Fibroblast of peridontal ligament (primary cell): ENCODE data around the gene SYNGR1.

Source experiments
- DNase-seq: peaks from one replicate; pipeline ENCODE4 v3.0.0-alpha.2; 2010; ENCODE audit errors: extremely low read depth

SYNGR1 gene

GRCh38 chr22:39429186-39429585 lies 79.4 kb downstream of the SYNGR1 start:
- DNase-seq, result no peak

GRCh38 chr22:39429916-39430575 lies 80.3 kb downstream of the SYNGR1 start:
- DNase-seq, result no peak

- no peak for DNase-seq
These were observed 80.9 kb downstream of the SYNGR1 start for GRCh38 chr22:39430576-39431150.

- no peak for DNase-seq
These were observed 81.5 kb downstream of the SYNGR1 start for GRCh38 chr22:39431216-39431801.

GRCh38 chr22:39431821-39432251 lies 82.0 kb downstream of the SYNGR1 start:
- no peak for DNase-seq

GRCh38 chr22:39432361-39432811 lies 82.6 kb downstream of the SYNGR1 start:
- no peak for DNase-seq

GRCh38 chr22:39433476-39434242 lies 83.9 kb downstream of the SYNGR1 start:
- DNase-seq, result no peak

- no peak for DNase-seq
These were observed 84.5 kb downstream of the SYNGR1 start for GRCh38 chr22:39434243-39434653.

GRCh38 chr22:39434721-39435120 lies 84.9 kb downstream of the SYNGR1 start:
- DNase-seq, result no peak
